Measurements from ENCODE around the gene KIAA1755.
"Not testable (repeated sequence)": the region's sequence is repeated elsewhere in the genome, so short reads cannot be mapped to it uniquely, and the experiment has no call there.

KIAA1755 gene

GRCh38 chr20:38249536-38250310, 10.8 kb downstream of the KIAA1755 start:
- H3K27me3 ChIP-seq (ENCODE audit: insufficient read depth, low read length) = no peaks in the 10 kb centered on the region
- no peaks in the 10 kb centered on the region for H3K36me3 ChIP-seq (ENCODE audit: insufficient read depth, low read length)
- H3K79me2 ChIP-seq (ENCODE audit: control insufficient read depth, insufficient read depth, low read length, unreplicated experiment) = no peaks in the 10 kb centered on the region
- no peak overlapping the region for H3K27ac ChIP-seq (ENCODE audit: low read depth, low read length)
- H3K4me1 ChIP-seq (ENCODE audit: control insufficient read depth, insufficient read depth, low read length, unreplicated experiment) = no peaks in the 10 kb centered on the region
- H2AFZ ChIP-seq (ENCODE audit: low read length, unreplicated experiment) = no peak overlapping the region
- H3K4me3 ChIP-seq (ENCODE audit: low read depth, low read length) = no peak overlapping the region

- H3K79me2 ChIP-seq (ENCODE audit: control insufficient read depth, insufficient read depth, low read length, unreplicated experiment) = no peaks in the 10 kb centered on the region
- peaks cover under 1% of the 10 kb centered on the region; the same call in 1 of the 2 replicates for H3K36me3 ChIP-seq (ENCODE audit: insufficient read depth, low read length)
- H3K27ac ChIP-seq (ENCODE audit: low read depth, low read length) = no peak overlapping the region
- no peaks in the 10 kb centered on the region for H3K4me1 ChIP-seq (ENCODE audit: control insufficient read depth, insufficient read depth, low read length, unreplicated experiment)
- H2AFZ ChIP-seq (ENCODE audit: low read length, unreplicated experiment) = no peak overlapping the region
- H3K4me3 ChIP-seq (ENCODE audit: low read depth, low read length) = no peak overlapping the region
- no peaks in the 10 kb centered on the region for H3K27me3 ChIP-seq (ENCODE audit: insufficient read depth, low read length)
These were observed 12.4 kb downstream of the KIAA1755 start for GRCh38 chr20:38248133-38248532.

GRCh38 chr20:38247725-38248124, 12.8 kb downstream of the KIAA1755 start:
- H3K27ac ChIP-seq (ENCODE audit: low read depth, low read length); H3K4me3 ChIP-seq (ENCODE audit: low read depth, low read length); H2AFZ ChIP-seq (ENCODE audit: low read length, unreplicated experiment); H3K79me2 ChIP-seq (ENCODE audit: control insufficient read depth, insufficient read depth, low read length, unreplicated experiment); H3K27me3 ChIP-seq (ENCODE audit: insufficient read depth, low read length); H3K36me3 ChIP-seq (ENCODE audit: insufficient read depth, low read length); H3K4me1 ChIP-seq (ENCODE audit: control insufficient read depth, insufficient read depth, low read length, unreplicated experiment): not testable (repeated sequence)

- no peak overlapping the region for H3K4me3 ChIP-seq (ENCODE audit: low read depth, low read length)
- no peaks in the 10 kb centered on the region for H3K4me1 ChIP-seq (ENCODE audit: control insufficient read depth, insufficient read depth, low read length, unreplicated experiment)
- H3K36me3 ChIP-seq (ENCODE audit: insufficient read depth, low read length) = peaks cover 7% of the 10 kb centered on the region
- H3K27ac ChIP-seq (ENCODE audit: low read depth, low read length) = no peak overlapping the region
- H3K27me3 ChIP-seq (ENCODE audit: insufficient read depth, low read length) = no peaks in the 10 kb centered on the region
- H3K79me2 ChIP-seq (ENCODE audit: control insufficient read depth, insufficient read depth, low read length, unreplicated experiment) = no peaks in the 10 kb centered on the region
- H2AFZ ChIP-seq (ENCODE audit: low read length, unreplicated experiment) = no peak overlapping the region
These were observed 13.4 kb downstream of the KIAA1755 start for GRCh38 chr20:38247166-38247509.

DNA sequence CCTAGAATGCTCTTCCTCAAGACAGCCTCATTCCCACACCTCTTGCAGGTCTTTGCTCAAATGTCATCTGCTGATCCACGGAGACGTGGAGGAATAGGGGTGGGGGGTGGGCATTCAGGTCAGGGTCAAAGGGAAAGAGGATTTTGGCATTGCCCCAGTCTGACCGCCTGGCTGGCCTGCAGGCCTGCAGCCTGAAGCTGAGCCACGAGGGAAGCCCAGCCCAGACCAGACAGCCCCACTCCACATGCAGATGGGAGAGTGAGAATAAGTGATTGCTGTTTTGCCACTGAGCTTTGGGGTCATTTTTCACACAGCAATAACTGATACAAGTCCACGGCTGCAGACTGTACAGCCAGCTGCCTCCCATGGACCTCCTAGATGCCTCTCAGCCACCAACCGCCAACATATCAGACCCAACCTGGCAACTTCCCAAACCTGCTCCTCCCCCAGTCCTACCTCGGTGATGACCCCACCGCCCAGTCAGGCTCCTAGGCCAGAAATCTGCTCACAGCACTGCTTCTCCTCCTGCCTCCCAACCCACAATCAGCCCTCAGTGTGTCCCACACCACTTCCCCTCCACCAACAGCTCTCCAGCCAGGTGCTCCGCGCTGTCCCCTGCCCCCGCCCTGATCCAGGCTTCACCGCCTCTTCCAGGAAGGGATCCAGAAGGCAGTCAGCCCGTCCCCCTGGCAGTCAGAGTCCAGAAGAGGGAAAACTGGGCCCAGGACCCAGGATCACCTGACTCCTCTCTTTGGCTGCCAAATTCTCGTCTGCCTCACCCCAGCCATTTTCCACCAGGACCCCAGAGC, 14.0 kb downstream of the KIAA1755 start:
- Histone ChIP-seq H3K27ac (ENCODE audit: low read depth, low read length) (no peak overlapping the region), H3K27me3 (ENCODE audit: insufficient read depth, low read length) (no peaks in the 10 kb centered on the region), H3K4me3 (ENCODE audit: low read depth, low read length) (no peak overlapping the region), H3K36me3 (ENCODE audit: insufficient read depth, low read length) (peaks cover 12% of the 10 kb centered on the region), H3K79me2 (ENCODE audit: control insufficient read depth, insufficient read depth, low read length, unreplicated experiment) (no peaks in the 10 kb centered on the region), H2AFZ (ENCODE audit: low read length, unreplicated experiment) (no peak overlapping the region), H3K4me1 (ENCODE audit: control insufficient read depth, insufficient read depth, low read length, unreplicated experiment) (no peaks in the 10 kb centered on the region)

GRCh38 chr20:38245753-38246152, 14.8 kb downstream of the KIAA1755 start:
- Histone ChIP-seq H3K27me3 (ENCODE audit: insufficient read depth, low read length) (no peaks in the 10 kb centered on the region), H3K36me3 (ENCODE audit: insufficient read depth, low read length) (peaks cover 13% of the 10 kb centered on the region), H3K4me1 (ENCODE audit: control insufficient read depth, insufficient read depth, low read length, unreplicated experiment) (no peaks in the 10 kb centered on the region), H3K4me3 (ENCODE audit: low read depth, low read length) (no peak overlapping the region), H2AFZ (ENCODE audit: low read length, unreplicated experiment) (no peak overlapping the region), H3K27ac (ENCODE audit: low read depth, low read length) (no peak overlapping the region), H3K79me2 (ENCODE audit: control insufficient read depth, insufficient read depth, low read length, unreplicated experiment) (no peaks in the 10 kb centered on the region)

DNA sequence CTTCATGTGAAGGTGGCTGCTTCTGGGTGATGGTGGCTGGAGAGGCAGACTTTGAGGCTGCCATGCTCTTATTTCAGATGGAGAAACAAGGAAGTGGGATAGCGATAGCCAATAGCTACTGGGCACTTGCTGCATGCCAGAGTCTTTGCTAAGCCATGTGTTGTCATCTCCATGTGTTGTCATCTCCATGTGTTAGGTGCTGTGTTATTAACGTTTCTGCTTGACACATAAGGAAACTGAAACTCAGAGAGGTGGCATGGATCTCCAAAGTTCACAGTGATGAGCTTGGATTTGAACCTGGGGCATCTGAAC, 16.9 kb downstream of the KIAA1755 start:
- Histone ChIP-seq H3K27ac (ENCODE audit: low read depth, low read length) (no peak overlapping the region), H2AFZ (ENCODE audit: low read length, unreplicated experiment) (no peak overlapping the region), H3K4me1 (ENCODE audit: control insufficient read depth, insufficient read depth, low read length, unreplicated experiment) (no peaks in the 10 kb centered on the region), H3K4me3 (ENCODE audit: low read depth, low read length) (no peak overlapping the region), H3K79me2 (ENCODE audit: control insufficient read depth, insufficient read depth, low read length, unreplicated experiment) (no peaks in the 10 kb centered on the region), H3K36me3 (ENCODE audit: insufficient read depth, low read length) (peaks cover 13% of the 10 kb centered on the region), H3K27me3 (ENCODE audit: insufficient read depth, low read length) (no peaks in the 10 kb centered on the region)

DNA sequence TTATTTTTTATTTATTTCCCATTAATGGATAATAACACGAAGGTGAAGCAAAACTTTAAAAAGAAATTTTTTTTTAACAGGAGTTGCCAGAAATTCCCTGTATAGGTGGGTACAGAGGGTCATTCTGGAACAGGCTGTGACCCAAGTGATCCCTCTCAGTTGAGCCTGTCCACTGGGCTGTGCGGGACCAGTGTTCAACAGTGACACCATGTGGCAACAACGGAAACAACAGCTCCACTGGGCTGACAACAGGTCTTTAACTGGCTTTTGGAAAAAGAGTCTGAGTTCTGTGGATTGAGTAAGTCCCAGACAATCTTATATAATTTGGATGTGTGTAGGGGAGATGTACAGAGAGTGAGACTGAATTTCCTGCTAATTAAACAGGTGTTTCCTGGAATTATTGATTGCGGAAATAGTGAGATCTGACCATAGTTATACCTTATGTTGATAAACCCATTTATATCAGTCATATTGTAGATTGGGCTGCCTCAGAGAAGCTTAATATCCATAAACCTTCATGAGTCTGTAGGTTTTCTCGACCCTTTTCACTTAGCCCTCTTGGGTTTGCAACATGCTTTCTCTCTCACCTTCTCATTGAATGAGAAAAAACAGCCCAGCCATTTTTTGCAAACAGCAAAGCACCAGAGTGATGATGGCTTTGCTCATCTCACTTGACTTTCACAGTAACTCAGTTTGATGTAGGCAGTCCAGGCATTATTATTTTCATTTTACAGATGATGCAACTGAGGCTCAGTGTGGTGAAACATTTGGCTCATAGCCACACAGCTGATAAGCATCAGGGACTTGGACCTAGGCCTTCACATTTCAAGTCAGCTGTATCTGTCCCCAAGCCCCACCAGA, 17.5 kb downstream of the KIAA1755 start:
- Histone ChIP-seq H3K79me2 (ENCODE audit: control insufficient read depth, insufficient read depth, low read length, unreplicated experiment) (no peaks in the 10 kb centered on the region), H3K4me1 (ENCODE audit: control insufficient read depth, insufficient read depth, low read length, unreplicated experiment) (no peaks in the 10 kb centered on the region), H3K27me3 (ENCODE audit: insufficient read depth, low read length) (no peaks in the 10 kb centered on the region)

GRCh38 chr20:38241201-38241600, 19.3 kb downstream of the KIAA1755 start:
- Histone ChIP-seq H3K27me3 (ENCODE audit: insufficient read depth, low read length) (no peaks in the 10 kb centered on the region), H3K4me3 (ENCODE audit: low read depth, low read length) (no peak overlapping the region), H3K4me1 (ENCODE audit: control insufficient read depth, insufficient read depth, low read length, unreplicated experiment) (no peaks in the 10 kb centered on the region), H3K36me3 (ENCODE audit: insufficient read depth, low read length) (peaks cover 13% of the 10 kb centered on the region), H2AFZ (ENCODE audit: low read length, unreplicated experiment) (no peak overlapping the region), H3K79me2 (ENCODE audit: control insufficient read depth, insufficient read depth, low read length, unreplicated experiment) (no peaks in the 10 kb centered on the region), H3K27ac (ENCODE audit: low read depth, low read length) (no peak overlapping the region)

More for the DNA sequence above, 17.5 kb downstream of the KIAA1755 start:
- Histone ChIP-seq H2AFZ (ENCODE audit: low read length, unreplicated experiment) (no peak overlapping the region), H3K4me3 (ENCODE audit: low read depth, low read length) (no peak overlapping the region), H3K27ac (ENCODE audit: low read depth, low read length) (no peak overlapping the region), H3K36me3 (ENCODE audit: insufficient read depth, low read length) (peaks cover 13% of the 10 kb centered on the region)

DNA sequence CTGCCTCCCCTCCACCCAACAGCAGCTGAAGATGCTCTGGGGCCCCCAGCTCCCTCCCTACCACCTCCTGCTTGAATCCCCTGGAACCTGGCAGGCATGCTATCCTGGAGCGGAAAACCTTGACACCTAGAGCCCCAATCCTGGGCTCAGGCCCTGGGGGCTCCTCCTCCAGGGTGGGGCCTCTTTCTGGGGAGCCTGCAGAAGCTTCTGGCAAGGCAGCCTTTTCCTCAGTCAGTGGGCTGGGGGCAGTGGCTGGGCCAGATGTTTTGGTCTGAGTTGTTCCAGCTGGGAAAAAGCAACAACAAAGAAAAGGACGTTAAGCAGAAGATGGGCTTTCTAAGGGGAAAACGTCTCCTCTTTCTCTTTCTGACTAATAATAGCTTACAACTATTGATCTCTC, 21.1 kb downstream of the KIAA1755 start:
- no peak overlapping the region for H3K4me3 ChIP-seq (ENCODE audit: low read depth, low read length)
- no peak overlapping the region for H3K27ac ChIP-seq (ENCODE audit: low read depth, low read length)
- H3K27me3 ChIP-seq (ENCODE audit: insufficient read depth, low read length) = no peaks in the 10 kb centered on the region
- H2AFZ ChIP-seq (ENCODE audit: low read length, unreplicated experiment) = no peak overlapping the region
- H3K36me3 ChIP-seq (ENCODE audit: insufficient read depth, low read length) = peaks cover 13% of the 10 kb centered on the region
- no peaks in the 10 kb centered on the region for H3K4me1 ChIP-seq (ENCODE audit: control insufficient read depth, insufficient read depth, low read length, unreplicated experiment)
- H3K79me2 ChIP-seq (ENCODE audit: control insufficient read depth, insufficient read depth, low read length, unreplicated experiment) = no peaks in the 10 kb centered on the region
